HepG2 (cell line): ENCODE measurements around the gene OAS2. TPM values are rescaled to one million over a fixed set of nuclear protein-coding genes. Genes with fewer than 3 reads are reported as not detected.

ENCODE experiments used
- ATAC-seq: fragments of 200-7000 bp; cut with Tn5 transposase; 3 replicates; pipeline ENCODE4 v1.9.1; 2020; ENCODE audit warnings: mild to moderate bottlenecking, moderate library complexity
- BruUV-seq: library from RNA; stranded (reverse); fragments of 400-500 nt; replicated peaks from 2 replicates; lab custom pipeline; 2021; lab: Mats Ljungman, UMichigan
- CTCF ChIA-PET: fragments of 300-600 bp; formaldehyde crosslinking; extraction: SDS; loops from one replicate; lab custom pipeline; 2021; ENCODE audit warnings: low total read pairs, inconsistent platforms, low intra/inter-chr PET ratio; lab: Yijun Ruan, JAX
- POLR2A ChIA-PET: fragments of 350-600 bp; sonication (Branson Sonifier 250); formaldehyde crosslinking; loops from one replicate; lab custom pipeline; 2020; ENCODE audit warnings: antibody characterized with exemption, inconsistent platforms; lab: Yijun Ruan, JAX
- DNase-seq: peaks from one replicate; pipeline ENCODE4 v3.0.0-alpha.2; 2015; ENCODE audit warnings: low spot score
- FAIRE-seq: peaks from 3 replicates; lab custom pipeline; 2011; peaks lifted over from hg19 to GRCh38; lab: Jason Lieb, UNC
- H2AFZ ChIP-seq: one replicate; pipeline ENCODE4 v1.6.1; 2011; ENCODE audit warnings: low read length, inconsistent platforms
- H3K27ac ChIP-seq: fragments of 300-600 bp; 3 replicates; pipeline ENCODE4 v1.8.0; 2011; ENCODE audit warnings: mixed run types, mild to moderate bottlenecking, mixed read lengths, low read length, inconsistent platforms; ENCODE audit not compliant: insufficient read depth; ENCODE audit errors: extremely low read length
- H3K27me3 ChIP-seq, 2 experiments: fragments of 200-600 bp in 1 of 2; 2 replicates in 1 of 2; 3 replicates in 1 of 2; pipeline versions ENCODE4 v1.6.0 to v1.8.0; 2011; ENCODE audit warnings: low read length in 2 of 2, mild to moderate bottlenecking in 2 of 2, moderate library complexity in 2 of 2, inconsistent platforms in 1 of 2; ENCODE audit not compliant: insufficient read depth in 2 of 2, control insufficient read depth in 1 of 2
- H3K36me3 ChIP-seq, 2 experiments: fragments of 200-600 bp in 1 of 2; replicated peaks in 1 of 2; 2 replicates in 1 of 2; 3 replicates in 1 of 2; pipeline versions ENCODE4 v1.5.1 to v1.8.0; 2011; ENCODE audit warnings: low read length in 2 of 2, inconsistent platforms in 1 of 2; ENCODE audit not compliant: insufficient read depth in 2 of 2, control insufficient read depth in 1 of 2
- H3K4me1 ChIP-seq: 2 replicates; pipeline ENCODE4 v1.5.1; 2012; ENCODE audit warnings: low read length, inconsistent platforms; ENCODE audit not compliant: insufficient read depth
- H3K4me2 ChIP-seq: 2 replicates; pipeline ENCODE4 v1.6.0; 2011; ENCODE audit warnings: low read depth, low read length, inconsistent platforms
- H3K4me3 ChIP-seq, 3 experiments: fragments of 200-600 bp in 1 of 3; sonication (generic), shearing (Covaris generic) in 1 of 3; replicated peaks in 1 of 3; 2 replicates each; pipeline ENCODE4 v1.5.1; 2011 to 2016; ENCODE audit warnings: low read length in 3 of 3, inconsistent platforms in 2 of 3, low read depth in 2 of 3, mild to moderate bottlenecking in 2 of 3, control low read depth in 1 of 3, mixed read lengths in 1 of 3; ENCODE audit not compliant: insufficient read depth in 1 of 3
- H3K79me2 ChIP-seq: one replicate; pipeline ENCODE4 v1.6.1; 2011; ENCODE audit warnings: low read length, inconsistent platforms; ENCODE audit not compliant: insufficient read depth
- H3K9ac ChIP-seq: 2 replicates; pipeline ENCODE4 v1.6.0; 2011; ENCODE audit warnings: mild to moderate bottlenecking, low read depth, low read length, inconsistent platforms; ENCODE audit not compliant: insufficient read depth
- H3K9me3 ChIP-seq: 2 replicates; pipeline ENCODE4 v1.5.1; 2012; ENCODE audit warnings: mild to moderate bottlenecking, low read length
- H4K20me1 ChIP-seq: 2 replicates; pipeline ENCODE4 v1.6.0; 2011; ENCODE audit warnings: inconsistent platforms, mild to moderate bottlenecking, low read length, moderate library complexity; ENCODE audit not compliant: insufficient read depth
- GPN1 ChIP-seq: sonication (generic); formaldehyde crosslinking; IDR thresholded peaks from 2 replicates; pipeline ENCODE4 v1.5.1; 2020; ENCODE audit warnings: missing genetic modification reagents, borderline replicate concordance
- HDAC2 ChIP-seq: sonication (generic); formaldehyde crosslinking; IDR thresholded peaks from 2 replicates; pipeline ENCODE4 v1.4.0; 2020; ENCODE audit warnings: missing genetic modification reagents
- LCORL ChIP-seq, 2 experiments: fragments of 450-650 bp in 1 of 2; sonication (generic) in 1 of 2; formaldehyde crosslinking in 1 of 2; IDR thresholded peaks; 2 replicates each; pipeline versions ENCODE4 v1.5.0 to v1.6.1; 2017 to 2020; ENCODE audit warnings: antibody characterized with exemption in 1 of 2, missing genetic modification reagents in 1 of 2
- SMARCC2 ChIP-seq: fragments of 450-650 bp; IDR thresholded peaks from 2 replicates; pipeline ENCODE4 v1.6.1; 2017; ENCODE audit warnings: antibody characterized with exemption, mild to moderate bottlenecking
- TBL1XR1 ChIP-seq: fragments of 150-350 bp; IDR thresholded peaks from 2 replicates; pipeline ENCODE4 v1.6.1; 2014; ENCODE audit warnings: borderline replicate concordance, low read length; ENCODE audit not compliant: partially characterized antibody
- ZNF354B ChIP-seq: sonication (generic); formaldehyde crosslinking; IDR thresholded peaks from 2 replicates; pipeline ENCODE4 v1.8.0; 2022; ENCODE audit warnings: mild to moderate bottlenecking, missing genetic modification reagents
- ZNF773 ChIP-seq: sonication (generic); formaldehyde crosslinking; IDR thresholded peaks from 2 replicates; pipeline ENCODE4 v1.4.0; 2020; ENCODE audit warnings: missing genetic modification reagents, borderline replicate concordance
- WGBS: methylation state at CpG from one replicate; pipeline ENCODE4 v1.1.6; 2017; ENCODE audit warnings: low lambda C conversion rate; 5-methylcytosine and 5-hydroxymethylcytosine counted together
- in situ Hi-C: cut with HindIII; loops from 2 replicates; pipeline ENCODE4 v1.10.0; 2017; ENCODE audit warnings: low pct_unique_long_range_greater_than_20kb; ENCODE audit not compliant: extremely low pct_ligation_motif_present
- intact Hi-C: fragments of 100-400 bp; cut with micrococcal nuclease; formaldehyde crosslinking; loops from one replicate; pipeline ENCODE4 v1.10.0; 2022; ENCODE audit not compliant: unreplicated experiment
- polyA plus RNA-seq, 8 experiments: library from polyadenylated mRNA; depleted of rRNA in 3 of 8; stranded (reverse) in 7 of 8; unstranded in 1 of 8; fragments of >200 nt; fragmentation: Illumina TruSeq in 4 of 8; extraction: Trizol in 4 of 8; gene quantifications; 2 replicates each; pipeline versions ENCODE4 v1.2.1 to v1.2.3, GENCODE V29; 2011 to 2016; ENCODE audit warnings: low read depth in 4 of 8, missing spikeins in 1 of 8, mixed read lengths in 1 of 8; ENCODE audit not compliant: insufficient read depth in 1 of 8
- total RNA-seq, 5 experiments: library from RNA; depleted of rRNA; stranded (reverse); fragments of >200 nt; fragmentation: Illumina TruSeq; extraction: Trizol; gene quantifications; 2 replicates each; pipeline ENCODE4 v1.2.3, GENCODE V29; 2016; ENCODE audit warnings: low read depth in 1 of 5
- TF ChIP-seq, protein P1 (sequence below): fragments of 450-650 bp; IDR thresholded peaks from 2 replicates; pipeline ENCODE4 v1.6.1; 2016
- TF ChIP-seq, protein P2 (sequence below): sonication (generic); formaldehyde crosslinking; IDR thresholded peaks from 2 replicates; pipeline ENCODE4 v1.5.1; 2020; ENCODE audit warnings: missing genetic modification reagents, mild to moderate bottlenecking, borderline replicate concordance
- TF ChIP-seq, protein P3 (sequence below): IDR thresholded peaks from 2 replicates; pipeline ENCODE4 v1.4.0; 2020; ENCODE audit warnings: mild to moderate bottlenecking, missing genetic modification reagents

Gene OAS2
- total and polyA plus RNA-seq, 2 of the 13 experiments (the other 11 are each of a cell fraction or from before 2014, with no cell fraction given): 0.05 to 0.24 TPM

DNA sequence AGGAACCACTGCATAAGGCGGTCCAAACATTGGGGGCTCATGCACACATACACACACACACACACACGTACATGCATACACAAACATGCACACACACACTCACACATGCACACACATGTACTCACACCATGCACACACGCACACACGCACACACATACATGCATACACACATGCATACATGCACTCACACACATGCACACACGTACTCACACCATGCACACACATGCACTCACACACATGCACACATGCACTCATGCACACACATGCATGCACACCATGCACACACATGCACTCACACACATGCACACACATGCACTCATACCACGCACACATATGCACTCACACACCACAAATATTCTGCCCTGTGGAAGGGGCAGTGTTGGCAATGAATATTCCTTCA, 22.1 kb downstream of the OAS2 start:
- DNase-seq (no peak), FAIRE-seq (no peak), ATAC-seq (no peak)
- no peaks in the 10 kb centered on the region for H4K20me1 ChIP-seq
- H3K4me1 ChIP-seq: peaks cover 12% of the 10 kb centered on the region
- ChIA-PET CTCF (no interaction called here), POLR2A (no interaction called here)
- no peak for TF ChIP-seq ZNF773
- TF ChIP-seq, protein P1, sequence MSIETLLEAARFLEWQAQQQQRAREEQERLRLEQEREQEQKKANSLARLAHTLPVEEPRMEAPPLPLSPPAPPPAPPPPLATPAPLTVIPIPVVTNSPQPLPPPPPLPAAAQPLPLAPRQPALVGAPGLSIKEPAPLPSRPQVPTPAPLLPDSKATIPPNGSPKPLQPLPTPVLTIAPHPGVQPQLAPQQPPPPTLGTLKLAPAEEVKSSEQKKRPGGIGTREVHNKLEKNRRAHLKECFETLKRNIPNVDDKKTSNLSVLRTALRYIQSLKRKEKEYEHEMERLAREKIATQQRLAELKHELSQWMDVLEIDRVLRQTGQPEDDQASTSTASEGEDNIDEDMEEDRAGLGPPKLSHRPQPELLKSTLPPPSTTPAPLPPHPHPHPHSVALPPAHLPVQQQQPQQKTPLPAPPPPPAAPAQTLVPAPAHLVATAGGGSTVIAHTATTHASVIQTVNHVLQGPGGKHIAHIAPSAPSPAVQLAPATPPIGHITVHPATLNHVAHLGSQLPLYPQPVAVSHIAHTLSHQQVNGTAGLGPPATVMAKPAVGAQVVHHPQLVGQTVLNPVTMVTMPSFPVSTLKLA: peak; percentile 97
- H3K9me3 ChIP-seq: no peaks in the 10 kb centered on the region
- no peak overlapping the region for H2AFZ ChIP-seq
- 21% methylated on average over 6 of the region's 6 CpGs for WGBS
- H3K27ac ChIP-seq: no peak overlapping the region
- no peak overlapping the region for H3K4me3 ChIP-seq
- intact Hi-C loops: no loop called here
- in situ Hi-C loops: no loop called here
- no peaks in the 10 kb centered on the region for H3K36me3 ChIP-seq
- BruUV-seq: no TSS peak
- no peak overlapping the region for H3K9ac ChIP-seq
- H3K27me3 ChIP-seq: peaks cover 1 to 13% of the 10 kb centered on the region in 2 experiments; a peak in 2 of 5 replicates
- H3K79me2 ChIP-seq: no peaks in the 10 kb centered on the region
- no peak overlapping the region for H3K4me2 ChIP-seq

DNA sequence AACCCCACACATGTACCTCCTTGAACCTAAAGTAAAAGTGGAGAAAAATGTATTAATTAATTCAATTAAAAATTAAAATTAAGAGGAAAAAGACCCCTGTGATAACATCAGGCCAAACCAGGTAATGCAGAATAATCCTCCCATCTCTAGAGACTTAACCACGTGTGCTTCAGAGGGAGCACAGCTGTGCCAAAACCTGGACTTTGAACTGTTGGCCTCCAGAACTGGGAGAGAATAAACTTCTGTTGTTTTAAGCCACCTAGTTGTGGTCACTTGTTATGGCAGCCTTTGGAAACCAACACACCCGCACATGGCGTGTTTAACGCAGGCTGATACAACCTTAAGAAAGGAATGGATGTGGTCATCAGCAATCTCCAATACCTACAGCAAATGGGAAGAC, 23.8 kb downstream of the OAS2 start:
- DNase-seq (peak; percentile 82), ATAC-seq (peak; percentile 88), FAIRE-seq (peak; percentile 96)
- Histone ChIP-seq H3K27ac (no peak overlapping the region), H3K9me3 (no peaks in the 10 kb centered on the region), H3K9ac (no peak overlapping the region), H3K4me3 (no peak overlapping the region), H3K4me1 (peaks cover 12% of the 10 kb centered on the region), H3K36me3 (no peaks in the 10 kb centered on the region), H3K27me3 (peaks cover 1 to 10% of the 10 kb centered on the region in 2 experiments; a peak in 2 of 5 replicates), H3K4me2 (0 out of 2 replicates have a peak overlapping the region, but pooled peaks have one; percentile 3), H3K79me2 (no peaks in the 10 kb centered on the region), H4K20me1 (no peaks in the 10 kb centered on the region), H2AFZ (no peak overlapping the region)
- POLR2A ChIA-PET: interaction anchor here (0.9 kb wide), 1 partner anchor 9 kb away, joined by 3 read pairs; no protein-coding TSS in a partner anchor
- intact Hi-C loops (no loop called here), in situ Hi-C loops (no loop called here)
- WGBS: 3% methylated on average over 4 of the region's 4 CpGs
- CTCF ChIA-PET: interaction anchor here (1.0 to 2.0 kb wide), 2 partner anchors 9 to 17 kb away, joined by 3 to 7 read pairs; no protein-coding TSS in a partner anchor
- no TSS peak for BruUV-seq
- TF ChIP-seq SMARCC2: no peak
- 0 out of 2 replicates have a peak, but pooled peaks have one; percentile 20 for TF ChIP-seq HDAC2 (CRISPR knock-in tag)
- TF ChIP-seq TBL1XR1: no peak
- TF ChIP-seq LCORL (IDR thresholded peaks at IDR 0.05): no peak; the same call in 1 of the 2 replicates
- TF ChIP-seq LCORL (CRISPR knock-in tag; IDR thresholded peaks at IDR 0.05): peak; percentile 54; the same call in 1 of the 2 replicates
- TF ChIP-seq GPN1 (CRISPR knock-in tag): no peak
- TF ChIP-seq, protein P2, sequence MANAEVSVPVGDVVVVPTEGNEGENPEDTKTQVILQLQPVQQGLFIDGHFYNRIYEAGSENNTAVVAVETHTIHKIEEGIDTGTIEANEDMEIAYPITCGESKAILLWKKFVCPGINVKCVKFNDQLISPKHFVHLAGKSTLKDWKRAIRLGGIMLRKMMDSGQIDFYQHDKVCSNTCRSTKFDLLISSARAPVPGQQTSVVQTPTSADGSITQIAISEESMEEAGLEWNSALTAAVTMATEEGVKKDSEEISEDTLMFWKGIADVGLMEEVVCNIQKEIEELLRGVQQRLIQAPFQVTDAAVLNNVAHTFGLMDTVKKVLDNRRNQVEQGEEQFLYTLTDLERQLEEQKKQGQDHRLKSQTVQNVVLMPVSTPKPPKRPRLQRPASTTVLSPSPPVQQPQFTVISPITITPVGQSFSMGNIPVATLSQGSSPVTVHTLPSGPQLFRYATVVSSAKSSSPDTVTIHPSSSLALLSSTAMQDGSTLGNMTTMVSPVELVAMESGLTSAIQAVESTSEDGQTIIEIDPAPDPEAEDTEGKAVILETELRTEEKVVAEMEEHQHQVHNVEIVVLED (CRISPR knock-in tag): no peak
- TF ChIP-seq, protein P3, sequence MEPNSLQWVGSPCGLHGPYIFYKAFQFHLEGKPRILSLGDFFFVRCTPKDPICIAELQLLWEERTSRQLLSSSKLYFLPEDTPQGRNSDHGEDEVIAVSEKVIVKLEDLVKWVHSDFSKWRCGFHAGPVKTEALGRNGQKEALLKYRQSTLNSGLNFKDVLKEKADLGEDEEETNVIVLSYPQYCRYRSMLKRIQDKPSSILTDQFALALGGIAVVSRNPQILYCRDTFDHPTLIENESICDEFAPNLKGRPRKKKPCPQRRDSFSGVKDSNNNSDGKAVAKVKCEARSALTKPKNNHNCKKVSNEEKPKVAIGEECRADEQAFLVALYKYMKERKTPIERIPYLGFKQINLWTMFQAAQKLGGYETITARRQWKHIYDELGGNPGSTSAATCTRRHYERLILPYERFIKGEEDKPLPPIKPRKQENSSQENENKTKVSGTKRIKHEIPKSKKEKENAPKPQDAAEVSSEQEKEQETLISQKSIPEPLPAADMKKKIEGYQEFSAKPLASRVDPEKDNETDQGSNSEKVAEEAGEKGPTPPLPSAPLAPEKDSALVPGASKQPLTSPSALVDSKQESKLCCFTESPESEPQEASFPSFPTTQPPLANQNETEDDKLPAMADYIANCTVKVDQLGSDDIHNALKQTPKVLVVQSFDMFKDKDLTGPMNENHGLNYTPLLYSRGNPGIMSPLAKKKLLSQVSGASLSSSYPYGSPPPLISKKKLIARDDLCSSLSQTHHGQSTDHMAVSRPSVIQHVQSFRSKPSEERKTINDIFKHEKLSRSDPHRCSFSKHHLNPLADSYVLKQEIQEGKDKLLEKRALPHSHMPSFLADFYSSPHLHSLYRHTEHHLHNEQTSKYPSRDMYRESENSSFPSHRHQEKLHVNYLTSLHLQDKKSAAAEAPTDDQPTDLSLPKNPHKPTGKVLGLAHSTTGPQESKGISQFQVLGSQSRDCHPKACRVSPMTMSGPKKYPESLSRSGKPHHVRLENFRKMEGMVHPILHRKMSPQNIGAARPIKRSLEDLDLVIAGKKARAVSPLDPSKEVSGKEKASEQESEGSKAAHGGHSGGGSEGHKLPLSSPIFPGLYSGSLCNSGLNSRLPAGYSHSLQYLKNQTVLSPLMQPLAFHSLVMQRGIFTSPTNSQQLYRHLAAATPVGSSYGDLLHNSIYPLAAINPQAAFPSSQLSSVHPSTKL: 0 out of 2 replicates have a peak, but pooled peaks have one; percentile 35
- no peak for TF ChIP-seq ZNF354B (CRISPR knock-in tag)
